ENCODE measurements around the gene SRRD.

- TF ChIP-seq, protein P1, sequence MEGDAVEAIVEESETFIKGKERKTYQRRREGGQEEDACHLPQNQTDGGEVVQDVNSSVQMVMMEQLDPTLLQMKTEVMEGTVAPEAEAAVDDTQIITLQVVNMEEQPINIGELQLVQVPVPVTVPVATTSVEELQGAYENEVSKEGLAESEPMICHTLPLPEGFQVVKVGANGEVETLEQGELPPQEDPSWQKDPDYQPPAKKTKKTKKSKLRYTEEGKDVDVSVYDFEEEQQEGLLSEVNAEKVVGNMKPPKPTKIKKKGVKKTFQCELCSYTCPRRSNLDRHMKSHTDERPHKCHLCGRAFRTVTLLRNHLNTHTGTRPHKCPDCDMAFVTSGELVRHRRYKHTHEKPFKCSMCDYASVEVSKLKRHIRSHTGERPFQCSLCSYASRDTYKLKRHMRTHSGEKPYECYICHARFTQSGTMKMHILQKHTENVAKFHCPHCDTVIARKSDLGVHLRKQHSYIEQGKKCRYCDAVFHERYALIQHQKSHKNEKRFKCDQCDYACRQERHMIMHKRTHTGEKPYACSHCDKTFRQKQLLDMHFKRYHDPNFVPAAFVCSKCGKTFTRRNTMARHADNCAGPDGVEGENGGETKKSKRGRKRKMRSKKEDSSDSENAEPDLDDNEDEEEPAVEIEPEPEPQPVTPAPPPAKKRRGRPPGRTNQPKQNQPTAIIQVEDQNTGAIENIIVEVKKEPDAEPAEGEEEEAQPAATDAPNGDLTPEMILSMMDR (IDR thresholded peaks at IDR 0.05; ENCODE audit: borderline replicate concordance, extremely low read depth, low read length, poor library complexity, severe bottlenecking), result no peak
- TF ChIP-seq EZH2 (IDR thresholded peaks at IDR 0.05; ENCODE audit: borderline replicate concordance, low read depth, low read length, severe bottlenecking), result no peak
Measured at GRCh38 chr22:26448941-26449340, 34.7 kb upstream of the SRRD start.
